Dermis blood vessel endothelial cell (primary cell): ENCODE measurements around the gene COLGALT1. TPM values are rescaled to one million over a fixed set of nuclear protein-coding genes. Genes with fewer than 3 reads are reported as not detected.

ENCODE experiments used
- DNase-seq: peaks from one replicate; pipeline ENCODE4 v3.0.0; 2010
- total RNA-seq: library from RNA; depleted of rRNA; stranded (reverse); fragments of >200 nt; gene quantifications from 2 replicates; pipeline ENCODE4 v1.2.3, GENCODE V29; 2014

COLGALT1 gene
- total RNA-seq, 1 donor from 2014 or later, result 106 TPM

DNA sequence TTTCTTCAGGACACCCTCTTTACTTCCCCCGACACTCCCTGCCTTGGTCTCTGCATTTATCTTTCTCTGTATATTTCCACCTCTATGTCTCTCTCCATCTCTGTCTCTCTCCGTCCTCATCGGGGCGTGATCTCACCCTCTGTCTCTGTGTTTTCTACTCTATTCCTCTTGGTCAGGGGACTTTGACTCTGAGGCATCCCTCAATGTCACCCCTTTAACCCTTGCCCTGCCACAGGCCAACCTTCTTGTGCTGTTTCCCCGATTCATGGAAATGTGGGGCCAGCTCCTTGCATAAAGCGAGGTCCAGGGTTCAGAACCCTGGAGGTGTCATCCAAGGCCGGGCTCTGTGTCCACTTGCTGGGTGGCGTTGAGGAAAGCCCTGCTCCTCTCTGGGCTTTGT is 46.8 kb downstream of the COLGALT1 start:
- DNase-seq, result no peak

DNA sequence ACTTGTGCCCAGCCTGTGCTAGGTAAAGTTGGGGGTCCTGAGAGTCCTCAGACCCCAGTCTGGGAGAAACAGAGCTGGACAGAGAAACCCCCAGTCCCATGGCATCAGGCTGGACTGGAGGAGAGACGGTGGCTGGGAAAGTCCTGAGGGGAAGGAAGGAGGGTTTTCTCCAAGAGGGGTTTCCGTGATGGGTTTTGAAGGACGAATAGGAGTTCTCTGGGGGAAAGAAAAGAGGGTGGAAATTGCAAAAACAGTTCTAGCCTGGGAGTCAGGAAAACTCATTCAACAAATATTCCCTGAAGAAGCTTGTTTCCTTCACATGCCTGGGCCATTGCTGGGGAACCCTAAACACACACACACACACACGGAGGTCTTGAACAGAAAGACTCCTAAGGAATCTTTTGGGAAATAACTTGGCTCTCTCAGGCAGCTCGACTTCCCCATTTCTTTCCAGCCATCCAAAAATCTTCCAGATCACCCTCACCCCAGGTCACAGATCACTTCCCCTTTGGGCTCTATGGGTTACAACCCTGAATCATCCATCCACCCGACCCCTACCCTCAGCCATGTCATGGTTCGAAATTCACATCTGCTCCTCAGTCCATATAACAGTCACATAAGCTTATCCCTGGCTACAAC is 47.5 kb downstream of the COLGALT1 start:
- DNase-seq, result no peak

DNA sequence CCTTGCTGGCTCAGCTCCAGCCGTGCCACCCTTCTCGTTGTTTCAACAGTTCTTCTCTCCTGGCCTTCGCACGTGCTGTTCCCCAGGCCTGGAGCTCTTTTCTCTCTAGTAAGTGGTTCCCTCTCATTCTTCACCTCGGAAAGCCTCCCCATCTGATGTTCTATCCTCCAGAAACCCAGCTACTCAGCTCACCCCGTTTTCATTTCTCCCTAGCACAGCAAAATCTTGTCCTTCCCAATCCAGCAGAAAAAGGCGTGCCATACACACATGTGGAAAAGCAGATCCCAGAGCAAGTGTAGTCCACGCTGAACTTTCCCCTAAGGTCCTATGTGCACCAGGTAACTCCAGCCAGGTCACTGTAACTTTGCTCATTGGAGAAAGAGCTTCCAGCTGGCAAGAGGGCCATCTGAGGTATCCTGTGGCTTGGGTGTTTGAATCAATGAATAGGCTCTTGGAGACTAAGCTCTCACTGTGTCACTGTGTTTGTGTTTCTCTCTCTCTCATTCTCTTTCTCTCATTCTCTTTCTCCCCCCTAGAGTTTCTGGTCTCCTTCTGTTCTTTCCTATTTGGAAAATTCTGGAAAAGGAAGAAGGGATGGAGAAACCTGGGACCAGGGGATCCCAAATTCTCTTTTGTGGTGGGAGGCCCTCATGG is 49.0 kb downstream of the COLGALT1 start:
- DNase-seq, result no peak

DNA sequence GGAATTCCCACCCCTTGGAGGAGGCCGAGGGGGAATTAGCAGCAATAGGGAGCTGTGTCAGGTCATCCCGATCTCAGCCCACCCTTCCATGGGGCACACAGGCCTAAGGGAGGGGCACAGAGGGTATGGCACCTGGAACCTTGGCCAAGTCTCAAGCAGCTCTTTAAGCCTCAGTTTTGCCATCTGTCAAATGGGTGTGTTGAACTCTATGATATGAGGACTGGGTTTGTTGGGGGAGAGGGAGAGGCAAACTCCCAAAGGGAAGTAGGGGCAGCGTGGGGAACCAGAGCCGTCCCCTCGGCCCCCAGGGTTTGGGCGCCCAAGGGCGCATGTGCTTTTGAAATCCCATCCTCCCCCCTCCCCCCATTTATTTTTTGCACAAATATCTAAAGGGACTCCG is 49.7 kb downstream of the COLGALT1 start:
- DNase-seq, result no peak

DNA sequence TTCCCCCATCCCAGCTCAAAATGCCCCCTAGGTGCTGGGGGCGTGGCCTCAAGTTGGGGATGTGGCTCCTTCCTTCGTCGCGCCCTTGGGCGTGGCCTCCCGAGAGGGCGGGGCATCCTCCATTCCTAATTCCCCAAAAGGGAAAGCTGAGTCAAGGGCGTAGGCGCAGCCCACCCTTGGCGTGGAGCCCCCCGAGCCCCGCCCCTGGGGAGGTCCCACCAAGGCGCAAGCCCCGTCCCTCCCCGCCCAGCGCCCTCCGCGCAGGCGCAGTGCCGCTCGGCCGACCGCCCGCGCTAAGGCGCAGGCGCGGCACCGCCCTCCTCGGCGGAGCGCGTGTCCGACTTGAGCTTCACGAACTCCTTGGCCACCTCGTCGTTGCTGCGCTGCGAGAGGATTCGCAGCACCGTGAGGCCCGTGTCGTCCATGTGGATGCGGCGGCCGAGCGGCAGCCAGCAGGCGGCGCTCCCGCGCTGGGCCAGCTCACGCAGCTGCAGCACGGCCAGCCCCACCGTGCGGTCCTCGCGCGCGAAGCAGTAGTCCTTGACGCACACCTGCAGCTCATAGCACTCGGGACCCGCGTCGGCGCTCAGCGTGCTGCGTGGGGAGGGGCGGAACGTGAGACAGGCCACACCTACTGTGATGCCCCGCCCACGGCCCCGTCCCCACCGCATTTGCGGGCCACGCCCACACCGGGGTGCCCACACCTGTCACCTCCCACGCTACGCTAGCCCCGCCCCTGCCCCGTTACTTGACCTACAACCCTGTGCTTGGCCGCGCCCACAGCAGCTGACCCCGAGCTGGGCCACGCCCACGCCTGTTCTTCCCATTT is 50.5 kb downstream of the COLGALT1 start:
- DNase-seq, result peak; percentile 75

DNA sequence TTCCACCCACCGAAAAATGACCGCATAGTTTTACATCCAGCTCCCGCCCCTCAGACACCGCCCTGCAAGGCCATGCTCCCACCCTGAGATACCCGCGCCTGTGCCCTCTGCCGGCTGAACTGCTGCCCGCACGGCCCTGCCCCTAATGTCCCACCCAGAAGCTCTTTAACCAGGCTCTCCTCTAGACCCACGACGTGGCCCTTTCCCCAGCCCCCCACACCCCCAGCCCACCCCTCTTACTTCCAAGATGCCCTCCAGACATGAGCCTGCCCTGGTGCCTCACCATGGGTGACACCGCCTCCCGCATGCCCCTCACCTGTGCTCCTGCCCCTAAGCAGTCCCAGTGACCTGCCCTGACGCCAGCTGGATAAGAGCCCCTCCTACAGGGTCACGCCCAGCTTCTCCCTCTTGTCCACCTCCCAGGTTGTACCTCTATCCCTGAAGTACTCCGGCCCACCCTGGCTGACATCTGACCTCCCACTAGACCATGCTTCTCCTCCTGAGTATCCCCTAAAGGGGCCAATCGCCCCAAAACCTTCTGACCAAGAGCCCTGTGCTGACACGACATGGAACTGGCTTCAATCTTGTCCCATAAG is 51.2 kb downstream of the COLGALT1 start:
- no peak for DNase-seq

GRCh38 chr19:17607936-17608335 is 52.5 kb downstream of the COLGALT1 start:
- no peak for DNase-seq

DNA sequence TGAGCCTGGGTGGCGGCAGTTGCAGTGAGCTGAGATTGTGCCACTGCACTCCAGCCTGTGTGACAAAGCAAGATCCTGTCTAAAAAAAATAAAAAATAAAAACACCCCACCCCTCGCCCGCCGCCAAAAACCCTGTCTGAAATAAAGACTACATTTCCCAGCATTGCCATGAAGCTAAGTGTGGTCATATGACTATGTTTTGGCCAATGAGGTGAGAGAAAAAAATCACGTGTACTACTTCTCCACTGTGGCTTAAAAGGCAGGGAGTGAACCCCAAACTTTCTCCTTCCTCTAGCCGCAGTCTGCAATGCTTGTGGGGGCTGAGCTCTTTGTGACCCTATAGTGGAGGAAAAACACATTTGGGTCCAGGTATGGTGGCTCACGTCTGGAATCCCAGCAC is 54.9 kb downstream of the COLGALT1 start:
- peak; percentile 32 for DNase-seq

- no peak for DNase-seq
Measured at GRCh38 chr19:17611462-17612244, 56.2 kb downstream of the COLGALT1 start.

DNA sequence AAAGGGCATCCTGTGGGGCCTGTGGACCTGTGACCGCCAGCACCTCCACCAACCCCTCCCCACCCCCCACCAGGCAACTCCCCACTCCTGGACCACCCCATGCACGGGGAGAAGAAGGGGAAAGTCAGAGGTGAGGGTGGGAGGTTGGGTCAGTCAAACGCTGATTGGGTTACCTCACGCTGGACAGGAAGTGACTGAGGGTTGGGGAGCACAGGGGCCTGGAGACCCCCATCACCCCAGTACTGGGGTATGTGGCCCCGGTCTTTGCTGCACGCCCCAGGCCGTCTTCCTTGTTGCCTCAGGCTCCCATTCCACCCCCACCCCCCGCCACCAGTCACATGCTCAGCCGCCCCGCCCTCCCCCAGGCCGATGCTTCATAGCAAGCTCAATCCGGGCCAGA is 59.0 kb downstream of the COLGALT1 start:
- DNase-seq, result no peak

DNA sequence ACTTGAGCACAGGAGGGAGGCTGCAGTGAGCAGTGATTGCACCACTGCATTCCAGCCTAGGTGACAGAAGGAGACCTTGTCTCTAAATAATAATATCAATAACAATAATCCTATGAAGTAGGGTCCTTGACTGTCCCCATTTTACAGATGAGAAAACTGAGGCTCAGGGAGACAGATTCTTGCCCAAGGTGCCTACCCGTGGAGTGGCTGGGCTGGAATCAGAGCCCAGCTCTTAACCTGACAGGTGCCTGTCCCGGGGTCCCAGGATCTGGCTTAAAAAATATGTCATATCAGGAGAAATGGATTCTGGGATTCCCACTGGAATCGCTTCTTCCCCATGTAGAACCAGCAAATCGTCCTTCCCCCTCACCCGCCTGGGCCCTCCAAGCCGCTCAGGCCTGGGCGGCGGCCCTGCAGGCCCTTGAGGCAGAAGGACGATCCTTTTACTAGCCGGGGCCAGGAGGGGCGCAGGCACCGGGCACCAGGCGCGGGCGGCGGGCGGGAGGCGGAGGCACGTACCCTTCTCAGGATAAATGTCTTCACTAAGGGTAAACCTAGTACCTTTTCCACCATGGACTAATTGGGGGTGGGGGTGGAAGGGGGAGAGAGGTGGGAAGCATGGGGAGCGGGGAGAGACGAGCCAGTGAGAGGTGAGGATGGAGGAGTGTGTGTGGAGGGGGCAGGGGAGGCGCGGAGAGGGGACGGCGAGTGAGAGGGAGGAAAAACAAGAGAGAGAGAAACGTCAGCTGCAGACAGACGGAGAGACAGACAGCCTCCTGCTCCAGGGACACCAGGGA is 60.6 kb downstream of the COLGALT1 start:
- DNase-seq, result no peak

DNA sequence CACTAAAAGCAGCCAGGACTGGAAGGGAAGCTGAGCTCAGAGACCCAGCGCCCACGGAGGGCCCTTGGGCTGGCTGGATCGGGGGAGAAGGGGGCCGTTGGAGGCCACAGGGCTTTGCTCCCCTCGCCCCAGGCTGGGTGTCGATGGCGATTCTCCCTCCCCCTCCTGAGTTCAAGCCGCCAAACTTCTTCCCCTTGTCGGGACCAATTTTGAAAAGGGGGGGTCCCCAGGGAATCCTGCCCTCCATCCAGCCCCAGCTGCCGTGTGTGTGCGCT is 61.2 kb downstream of the COLGALT1 start:
- DNase-seq, result no peak

DNA sequence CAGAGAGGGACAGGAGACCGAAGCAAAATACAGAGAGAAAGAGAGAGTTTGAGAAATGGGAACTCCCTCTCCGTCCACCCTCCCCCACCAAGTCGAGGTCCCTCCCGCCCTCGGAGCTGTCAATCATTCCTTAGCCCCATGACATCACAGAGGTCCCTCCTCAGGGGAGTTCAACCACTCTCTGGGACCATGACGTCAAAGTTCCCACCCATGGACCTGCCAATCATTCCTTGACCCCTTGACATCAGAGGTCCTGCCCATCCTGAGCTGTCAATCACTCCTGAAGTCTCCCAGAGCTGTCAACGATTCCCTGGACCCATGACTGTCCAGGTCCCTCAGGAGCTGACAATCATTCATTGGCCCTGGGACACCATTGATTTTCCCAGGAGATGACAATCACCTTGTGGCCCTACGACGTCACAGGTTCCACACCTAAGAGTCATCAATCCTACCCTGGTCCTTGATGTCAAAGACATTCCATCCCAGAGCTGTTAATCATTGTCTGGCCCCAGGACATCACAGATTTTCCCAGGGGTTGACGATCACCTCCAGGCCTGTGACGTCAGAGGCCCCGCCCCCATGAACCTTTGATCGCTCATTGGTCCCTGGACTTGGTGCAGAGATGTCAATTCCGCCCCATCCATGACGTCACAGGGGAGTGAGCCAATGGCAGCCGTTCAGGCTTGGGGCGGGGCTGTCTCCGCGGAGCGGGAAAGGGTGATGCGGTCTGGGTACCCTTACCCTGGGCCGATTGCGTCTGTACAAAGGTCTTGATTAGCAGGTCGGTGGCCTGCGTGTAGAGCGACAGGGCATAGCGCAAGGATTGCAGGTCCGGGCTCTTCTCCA is 61.7 kb downstream of the COLGALT1 start:
- peak; percentile 5 for DNase-seq

DNA sequence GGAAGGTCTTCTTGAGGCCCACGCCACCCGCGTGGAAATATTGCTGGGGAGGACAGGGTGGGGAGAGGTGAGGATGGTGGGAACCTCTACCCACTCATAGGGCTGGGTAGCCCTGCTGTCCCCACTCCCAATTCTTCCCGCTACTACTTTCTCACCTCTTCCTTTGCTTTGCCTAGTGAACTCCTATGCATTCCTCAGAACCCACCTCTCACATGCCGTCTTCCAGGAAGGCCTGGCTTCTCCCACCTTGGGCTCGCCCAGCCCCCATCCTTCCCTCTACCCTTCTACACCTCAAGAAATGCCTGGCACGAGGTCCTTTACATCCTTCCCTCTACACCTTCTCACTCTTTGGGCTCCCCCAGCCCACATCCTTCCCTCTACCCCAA is 62.4 kb downstream of the COLGALT1 start:
- DNase-seq, result no peak

- DNase-seq, result no peak
Measured at GRCh38 chr19:17618281-17618903, 62.9 kb downstream of the COLGALT1 start.

GRCh38 chr19:17618936-17619335 is 63.5 kb downstream of the COLGALT1 start:
- no peak for DNase-seq

DNA sequence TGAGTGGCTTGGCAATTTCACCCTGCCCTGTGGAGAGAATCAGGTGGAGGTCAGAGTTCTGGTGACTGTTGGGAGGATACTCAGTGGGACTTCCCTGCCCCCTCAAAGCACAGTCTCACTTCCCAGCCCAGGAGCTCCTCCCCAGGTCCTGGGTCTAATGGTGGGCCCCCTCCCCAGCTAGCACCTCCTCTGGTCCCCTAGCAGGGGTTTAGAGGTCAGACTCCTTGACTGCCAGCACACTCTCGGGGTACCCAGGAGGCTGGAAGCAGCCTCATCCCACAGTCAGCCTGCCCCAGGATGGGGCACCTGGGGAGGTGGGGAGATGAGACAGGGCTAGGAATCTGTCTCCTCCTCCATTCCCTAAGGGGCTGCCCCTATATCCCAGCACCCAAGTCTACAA is 65.2 kb downstream of the COLGALT1 start:
- no peak for DNase-seq

GRCh38 chr19:17623224-17623935 is 67.9 kb downstream of the COLGALT1 start:
- DNase-seq, result no peak

- DNase-seq, result no peak
Measured at GRCh38 chr19:17624314-17624991, 69.0 kb downstream of the COLGALT1 start.
